Measurements from ENCODE around the gene PSEN2.
A peak's percentile ranks its signal among the peaks of the same experiment; 100 is the strongest.
"Not testable (repeated sequence)": the region's sequence is repeated elsewhere in the genome, so short reads cannot be mapped to it uniquely, and the experiment has no call there.

Gene PSEN2

DNA sequence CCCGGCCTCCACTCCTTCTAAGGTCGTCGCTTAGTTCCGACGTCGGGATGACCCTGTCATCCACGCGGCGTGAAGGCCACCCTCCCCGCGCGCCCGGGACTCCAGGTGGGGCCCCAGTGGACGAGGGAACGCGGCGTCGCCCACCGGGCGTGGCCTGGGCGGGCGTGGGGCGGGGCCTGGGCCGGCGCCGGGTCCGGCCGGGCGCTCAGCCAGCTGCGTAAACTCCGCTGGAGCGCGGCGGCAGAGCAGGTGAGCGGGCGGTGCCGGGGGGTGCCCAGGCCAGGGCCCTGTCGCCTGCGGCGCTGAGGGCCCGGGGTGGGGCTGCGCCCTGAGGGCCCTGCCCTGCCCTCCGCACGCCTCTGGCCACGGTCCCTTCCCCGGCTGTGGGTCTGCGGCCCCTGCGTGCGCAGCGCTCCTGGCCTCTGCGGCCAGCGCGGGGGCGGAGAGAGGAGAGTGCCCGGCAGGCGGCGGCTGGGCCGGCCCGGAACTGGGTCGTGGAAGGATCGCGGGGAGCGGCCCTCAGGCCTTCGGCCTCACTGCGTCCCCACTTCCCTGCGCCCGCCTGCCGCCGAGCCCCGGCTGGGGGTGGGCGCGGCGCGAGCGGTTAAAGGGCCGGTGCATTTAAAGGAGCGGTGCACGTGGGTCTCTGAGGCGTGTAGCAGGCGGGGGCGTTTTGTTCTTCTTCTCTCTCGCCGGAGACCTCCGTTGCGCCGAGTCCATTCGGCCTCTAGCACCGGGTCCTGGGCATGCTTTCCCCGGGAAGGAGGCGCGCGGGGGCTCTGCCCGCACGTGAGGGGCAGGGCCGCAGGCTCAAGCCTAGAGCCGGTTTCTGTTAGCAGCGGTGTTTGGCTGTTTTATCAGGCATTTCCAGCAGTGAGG, at the start of gene PSEN2:
Gene PSEN2, plus strand, starts transcription at position 216 of the 879 bp plus-strand sequence. CDS start 11,292 bp downstream, outside the sequence.
- DNase-seq: peak; percentile 67

DNA sequence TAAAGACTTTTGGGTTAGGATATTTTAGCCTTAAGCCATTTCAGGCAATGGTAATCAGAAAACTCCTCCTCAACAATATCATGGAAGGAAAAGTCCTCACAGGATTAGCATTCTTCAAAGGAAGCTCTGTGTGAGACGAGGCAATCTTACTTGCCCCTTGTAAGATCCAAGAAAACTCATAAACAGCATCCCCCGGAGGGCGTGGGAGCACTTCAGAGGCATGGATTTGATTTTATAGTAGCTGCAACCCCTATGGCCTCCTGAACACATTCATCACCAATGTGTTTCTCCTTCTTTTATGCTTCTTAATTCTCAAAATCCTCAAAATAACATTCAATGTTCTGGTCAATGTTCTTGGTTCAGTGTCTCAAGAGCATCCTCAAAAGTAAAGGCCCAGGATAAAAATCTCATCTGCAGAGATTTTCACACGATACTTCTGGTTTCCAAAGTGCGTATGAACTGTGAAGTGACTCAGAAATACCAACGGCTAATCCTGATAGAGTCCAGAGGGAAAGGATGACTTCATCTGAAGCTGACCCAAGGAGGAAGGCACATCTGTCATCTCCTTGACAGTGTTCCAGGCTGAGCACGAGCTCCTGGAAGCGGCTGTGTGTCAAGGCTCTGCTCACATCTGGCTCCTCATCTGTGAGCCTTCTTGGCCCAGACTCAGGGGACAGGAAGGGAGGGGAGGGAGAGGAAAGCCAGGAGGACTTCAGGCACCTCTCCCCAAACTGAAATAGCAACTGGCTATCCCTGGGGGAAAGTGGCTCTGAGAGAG, 49.3 kb upstream of the PSEN2 start:
- DNase-seq: no peak

DNA sequence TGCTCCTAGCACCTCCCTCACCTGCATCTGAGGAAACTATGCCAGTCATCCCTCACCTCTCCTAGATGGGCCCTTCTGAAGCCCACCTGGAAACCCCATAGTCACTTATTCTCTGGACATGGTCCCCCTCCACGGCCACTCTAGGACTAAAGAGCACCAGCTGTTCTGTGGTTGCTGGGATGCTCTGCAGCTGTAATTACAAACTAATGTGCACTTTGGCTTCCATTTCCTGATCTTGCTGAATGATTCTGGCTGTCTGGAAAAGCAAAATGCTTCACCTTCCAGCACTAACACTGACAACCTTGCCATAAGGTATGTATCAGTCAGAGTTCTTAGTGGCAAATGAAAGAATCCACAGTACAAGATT, 48.7 kb upstream of the PSEN2 start:
- no peak for DNase-seq

DNA sequence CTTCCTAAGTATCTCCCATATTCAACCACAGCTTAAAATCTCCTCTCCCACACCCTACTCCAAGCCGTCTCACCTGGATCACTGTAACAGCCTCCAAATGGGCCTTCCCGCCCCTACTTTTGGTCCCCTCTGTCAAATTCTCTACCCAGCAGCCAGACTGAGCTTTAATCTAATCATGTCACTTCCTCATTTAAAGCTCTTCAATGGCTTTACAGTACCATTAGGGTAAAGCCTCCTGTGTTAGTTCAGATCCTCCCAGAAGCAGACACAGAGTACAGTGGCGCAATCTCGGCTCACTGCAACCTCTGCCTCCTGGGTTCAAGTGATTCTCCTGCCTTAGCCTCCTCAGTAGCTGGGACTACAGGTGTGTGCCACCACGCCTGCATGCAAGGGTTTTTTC, 46.8 kb upstream of the PSEN2 start:
- no peak for DNase-seq

DNA sequence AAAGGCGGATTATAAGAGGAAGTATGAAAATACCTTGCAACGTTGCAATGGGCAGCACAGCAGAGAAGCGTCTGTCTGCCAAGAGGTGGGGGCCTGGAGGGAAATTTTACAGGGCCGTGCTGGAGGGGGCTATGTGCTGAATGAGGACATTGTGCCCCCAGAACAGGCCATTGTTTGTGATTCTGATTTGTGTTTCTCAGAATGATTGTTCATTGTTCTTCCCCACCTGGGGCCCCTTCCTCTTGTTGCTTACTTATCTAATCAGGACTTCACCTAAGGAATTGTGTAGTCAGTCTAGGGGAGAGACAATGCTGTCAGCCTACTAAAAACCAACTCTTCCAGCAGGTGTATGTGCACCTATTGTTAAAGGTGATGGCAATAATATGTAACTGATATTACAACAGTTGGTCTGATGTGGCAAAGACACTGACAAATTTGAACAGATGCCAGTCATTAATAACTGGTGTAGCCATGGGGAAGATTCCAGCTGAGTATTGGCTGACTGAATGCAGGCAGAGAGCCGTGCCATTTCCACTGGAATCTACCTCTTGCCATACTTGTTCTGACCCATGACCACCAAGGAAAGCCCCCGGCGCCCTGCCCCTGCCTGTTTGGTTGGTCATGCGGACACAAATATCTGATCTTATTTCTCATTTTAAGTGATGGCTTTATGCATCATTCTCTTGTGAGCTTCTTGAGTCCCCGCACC, 45.2 kb upstream of the PSEN2 start:
- no peak for DNase-seq

DNA sequence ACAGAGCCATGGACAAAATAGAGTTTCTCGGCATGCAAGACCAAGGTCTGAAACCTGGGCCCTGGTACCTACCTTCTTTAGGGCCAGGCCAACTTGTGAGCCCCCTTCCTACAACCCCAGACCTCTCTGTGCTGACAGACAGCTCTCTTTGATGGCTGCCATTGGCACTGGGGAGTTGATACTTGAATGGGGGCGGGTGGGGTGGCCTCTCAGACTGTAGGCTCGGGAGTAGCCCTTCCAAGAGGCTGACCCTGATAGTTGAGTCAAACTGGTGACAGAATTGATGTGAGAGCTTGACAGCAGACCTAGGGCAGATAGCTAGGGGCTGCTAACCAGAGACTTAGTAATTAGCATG, 44.7 kb upstream of the PSEN2 start:
- no peak for DNase-seq

DNA sequence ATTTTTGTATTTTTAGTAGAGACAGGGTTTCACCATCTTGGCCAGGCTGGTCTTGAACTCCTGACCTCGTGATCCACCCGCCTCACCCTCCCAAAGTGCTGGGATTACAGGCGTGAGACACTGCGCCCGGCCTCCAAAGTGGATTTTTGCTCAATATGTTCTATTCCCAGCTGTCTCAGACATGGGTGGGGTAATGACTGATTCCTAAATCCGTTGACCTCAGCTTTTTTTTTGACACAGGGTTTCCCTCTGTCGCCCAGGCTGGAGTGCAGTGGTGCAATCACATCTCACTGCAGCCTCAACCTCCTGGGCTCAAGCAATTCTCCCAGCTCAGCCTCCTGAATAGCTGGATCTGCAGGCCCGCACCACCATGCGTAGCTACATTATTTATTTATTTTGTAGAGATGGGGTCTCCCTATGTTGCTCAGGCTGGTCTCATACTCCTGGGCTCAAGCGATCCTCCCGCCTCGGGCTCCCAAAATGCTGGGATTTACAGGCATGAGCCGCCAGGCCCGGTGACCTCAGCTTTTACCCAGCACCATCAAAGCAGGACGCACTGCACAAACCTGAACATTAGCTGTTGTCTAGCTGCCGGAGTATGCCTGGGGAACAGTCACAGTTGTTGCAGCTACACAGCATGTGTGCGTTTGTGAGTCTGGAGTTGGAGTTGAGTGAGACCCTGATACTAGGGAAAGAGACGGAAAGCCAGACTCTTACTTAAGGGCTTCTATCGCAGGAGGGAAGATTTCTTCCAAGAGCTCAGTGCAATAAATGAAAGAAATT, 43.7 kb upstream of the PSEN2 start:
- no peak for DNase-seq

DNA sequence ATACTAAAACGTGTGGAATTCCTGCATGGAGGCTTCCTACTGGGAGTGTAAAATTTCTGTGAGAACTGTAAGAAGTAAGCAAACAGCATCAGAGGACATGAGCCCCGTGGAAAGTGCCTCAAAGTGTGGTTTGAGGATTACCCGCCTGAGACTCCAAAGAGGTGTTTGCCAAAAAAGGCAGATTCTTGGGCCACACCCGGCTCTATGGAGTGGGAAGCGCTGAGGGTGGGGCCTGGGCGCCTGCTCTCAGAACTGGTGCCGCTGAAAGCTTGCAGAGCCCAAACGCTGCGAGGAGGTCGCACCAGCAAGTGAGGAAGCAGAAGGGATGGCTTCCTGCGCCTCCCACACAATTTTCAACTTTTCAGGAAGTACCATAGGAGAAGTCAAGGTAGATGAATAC, 43.0 kb upstream of the PSEN2 start:
- DNase-seq: no peak

DNA sequence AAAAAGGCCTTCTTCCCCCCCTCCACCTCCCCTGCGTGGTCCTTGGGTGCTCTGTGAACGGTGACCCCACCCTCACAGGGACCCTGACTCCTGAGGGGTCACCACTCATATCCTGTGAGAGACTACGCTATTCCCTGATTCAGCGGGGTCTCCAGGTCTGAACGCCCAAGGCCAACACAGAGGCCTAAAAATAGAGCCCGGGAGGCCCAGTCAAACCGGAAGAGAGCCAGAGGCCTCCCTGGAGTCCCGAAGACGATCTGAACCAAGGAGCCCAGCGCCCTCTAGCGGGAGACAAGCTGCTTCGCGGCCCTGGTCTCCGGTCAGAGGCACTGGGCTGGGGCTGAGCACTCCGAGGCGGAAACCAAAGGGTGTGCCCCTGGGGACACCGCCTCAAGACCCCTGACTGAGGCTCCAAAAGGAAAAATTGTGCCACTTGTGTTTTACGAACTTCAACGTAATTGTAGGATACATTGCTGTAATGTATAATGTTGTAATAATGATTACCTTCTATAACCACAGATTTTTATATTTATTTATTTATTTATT, 42.4 kb upstream of the PSEN2 start:
- peak; percentile 93 for DNase-seq

DNA sequence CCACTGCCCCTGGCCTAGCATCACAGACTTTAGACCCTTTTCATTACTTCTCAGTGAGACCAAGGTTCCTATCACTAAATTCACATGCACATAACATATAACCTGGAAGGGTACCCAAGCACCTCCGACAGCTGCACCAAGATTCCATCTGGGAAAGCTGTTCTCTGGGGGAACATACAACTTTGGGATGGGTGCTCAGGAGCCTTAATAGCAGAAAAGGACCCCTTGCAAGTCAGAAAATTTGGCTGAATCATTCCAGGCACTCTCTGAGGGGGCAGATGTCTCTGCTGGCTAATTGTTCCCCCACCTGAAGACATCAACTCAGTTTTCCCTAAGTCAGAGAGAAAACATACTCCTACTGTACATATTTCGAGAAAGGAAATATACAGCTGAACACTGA, 41.3 kb upstream of the PSEN2 start:
- no peak for DNase-seq

DNA sequence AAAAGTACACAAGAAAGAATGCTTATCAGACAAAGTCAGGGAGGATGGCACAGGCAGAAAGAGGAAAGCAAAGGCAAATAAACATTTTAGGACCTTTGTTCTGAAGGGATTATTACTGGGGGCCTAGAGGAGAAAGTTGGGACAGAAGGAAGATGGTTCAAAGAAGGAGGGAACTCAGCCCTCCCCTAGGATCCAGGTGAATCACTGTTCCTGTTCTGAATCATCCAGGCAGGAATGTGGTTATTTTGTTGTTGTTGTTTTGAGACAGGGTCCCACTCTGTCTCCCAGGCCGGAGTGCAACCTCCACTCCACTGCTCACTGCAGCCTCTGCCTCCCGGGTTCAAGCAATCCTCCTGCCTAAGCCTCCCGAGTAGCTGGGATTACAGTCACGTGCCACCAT, 38.5 kb upstream of the PSEN2 start:
- no peak for DNase-seq

DNA sequence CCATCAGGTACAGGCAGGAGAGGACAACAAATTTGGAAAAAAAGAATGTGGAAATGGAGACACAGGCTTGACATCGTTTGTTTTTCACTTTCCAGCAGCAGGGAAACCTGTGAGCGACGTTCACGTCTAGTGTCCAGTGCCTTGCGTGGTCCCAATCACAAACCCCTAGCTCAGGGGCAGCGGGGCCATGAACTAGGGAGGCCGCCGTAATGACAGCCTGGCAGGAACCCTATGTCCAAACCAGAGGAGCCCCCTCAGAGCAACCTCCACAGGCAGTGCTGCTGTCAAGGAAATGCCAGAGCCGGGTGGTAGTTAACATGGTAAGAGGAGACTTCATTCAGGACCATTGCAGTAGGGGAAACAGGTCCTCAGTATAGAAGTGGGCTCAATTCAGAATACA, 37.8 kb upstream of the PSEN2 start:
- DNase-seq: no peak

DNA sequence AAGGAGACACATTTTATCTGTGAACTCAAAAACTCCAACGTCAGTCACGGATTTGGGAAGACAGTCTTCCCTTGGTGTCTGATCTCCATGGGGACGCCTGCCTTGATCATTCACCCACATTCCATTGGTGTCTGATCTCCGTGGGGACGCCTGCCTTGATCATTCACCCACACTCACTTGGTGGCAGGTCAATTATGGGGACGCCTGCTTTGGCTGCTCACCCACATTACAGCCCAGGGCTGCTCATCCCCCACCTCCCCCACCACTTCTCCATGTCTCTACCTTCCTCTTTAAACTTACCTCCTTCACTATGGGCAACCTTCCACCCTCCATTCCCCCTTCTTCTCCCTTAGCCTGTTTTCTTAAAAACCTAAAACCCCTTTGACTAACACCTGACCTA, 36.2 kb upstream of the PSEN2 start:
- not testable (repeated sequence) for DNase-seq

DNA sequence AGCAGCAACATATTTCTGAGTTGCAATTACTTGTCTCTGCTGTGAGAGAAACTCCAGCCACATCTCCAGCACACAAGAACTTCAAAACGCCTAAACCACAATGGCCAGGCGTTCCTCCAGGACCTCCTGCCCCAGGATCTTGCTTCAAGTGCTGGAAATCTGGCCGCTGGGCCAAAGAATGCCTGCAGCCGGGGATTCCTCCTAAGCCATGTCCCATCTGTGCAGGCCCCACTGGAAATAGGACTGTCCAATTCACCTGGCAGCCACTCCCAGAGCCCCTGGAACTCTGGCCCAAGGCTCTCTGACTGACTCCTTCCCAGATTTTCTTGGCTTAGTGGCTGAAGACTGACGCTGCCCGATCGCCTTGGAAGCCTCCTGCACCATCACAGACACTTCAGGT, 35.0 kb upstream of the PSEN2 start:
- not testable (repeated sequence) for DNase-seq

DNA sequence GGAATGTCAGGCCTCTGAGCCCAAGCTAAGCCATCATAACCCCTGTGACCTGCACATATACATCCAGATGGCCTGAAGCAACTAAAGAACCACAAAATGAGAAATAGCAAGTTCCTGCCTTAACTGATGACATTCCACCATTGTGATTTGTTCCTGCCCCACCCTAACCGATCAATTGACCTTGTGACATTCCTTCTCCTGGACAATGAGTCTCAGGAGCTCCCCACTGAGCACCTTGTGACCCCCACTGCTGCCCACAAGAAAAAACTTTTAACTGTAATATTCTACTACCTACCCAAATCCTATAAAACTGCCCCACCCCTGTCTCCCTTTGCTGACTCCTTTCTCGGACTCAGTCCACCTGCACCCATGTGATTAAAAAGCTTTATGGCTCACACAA, 32.5 kb upstream of the PSEN2 start:
- not testable (repeated sequence) for DNase-seq

DNA sequence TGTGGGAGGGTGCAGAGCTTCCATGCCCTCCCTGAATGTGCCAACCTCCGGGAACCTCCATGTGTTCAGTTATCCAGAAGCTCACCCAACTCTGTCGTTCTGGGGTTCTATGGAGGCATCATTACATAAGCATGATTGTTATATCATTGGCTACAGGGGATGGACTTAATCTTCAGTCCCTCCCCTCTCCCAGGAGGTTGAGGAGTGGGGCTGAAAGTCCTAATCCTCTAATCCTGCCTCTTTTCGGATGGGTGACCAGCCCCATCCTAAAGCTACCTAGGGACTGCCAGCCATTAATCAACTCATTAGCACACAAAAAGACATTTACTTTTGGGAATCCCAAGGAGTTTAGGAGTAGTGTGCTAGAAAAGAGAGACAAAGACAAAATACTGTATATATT, 32.0 kb upstream of the PSEN2 start:
- no peak for DNase-seq

DNA sequence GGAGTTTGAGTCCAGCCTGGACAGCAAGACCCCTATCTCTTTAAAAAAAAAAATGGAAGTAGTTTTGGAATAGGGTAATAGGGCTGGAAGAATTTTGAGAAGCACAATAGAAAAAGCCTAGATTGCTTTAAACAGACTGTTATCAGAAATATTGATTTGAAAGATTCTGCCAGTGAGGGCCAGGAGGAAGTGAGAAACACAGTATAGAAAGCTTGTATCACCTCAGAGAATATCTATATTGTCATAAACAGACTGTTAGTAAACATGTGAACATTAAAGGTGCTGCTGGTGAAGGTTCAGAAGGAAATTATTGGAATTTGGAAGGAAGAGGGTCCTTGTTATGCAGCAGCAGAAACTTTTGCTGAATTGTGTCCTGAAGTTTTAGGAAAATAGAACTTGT, 24.8 kb upstream of the PSEN2 start:
- no peak for DNase-seq

DNA sequence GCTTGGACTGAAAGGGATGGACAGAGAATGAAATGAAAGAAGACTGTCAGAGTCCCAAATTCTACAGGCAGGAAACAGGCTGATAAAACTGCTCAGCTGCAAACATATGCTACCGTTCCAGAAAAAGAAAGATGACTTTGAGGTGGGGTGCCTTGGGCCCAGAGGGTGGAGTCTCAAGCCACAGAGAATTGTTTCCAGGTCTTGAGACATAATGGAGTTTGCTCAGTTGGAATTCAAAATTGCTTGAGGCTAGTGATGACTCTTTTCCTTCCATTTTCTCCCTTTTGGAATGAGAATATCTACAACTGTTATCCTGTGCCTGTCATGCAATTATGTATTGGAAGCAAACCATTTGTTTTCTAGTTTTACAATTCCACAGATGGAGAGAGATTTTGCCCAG, 23.6 kb upstream of the PSEN2 start:
- DNase-seq: no peak

DNA sequence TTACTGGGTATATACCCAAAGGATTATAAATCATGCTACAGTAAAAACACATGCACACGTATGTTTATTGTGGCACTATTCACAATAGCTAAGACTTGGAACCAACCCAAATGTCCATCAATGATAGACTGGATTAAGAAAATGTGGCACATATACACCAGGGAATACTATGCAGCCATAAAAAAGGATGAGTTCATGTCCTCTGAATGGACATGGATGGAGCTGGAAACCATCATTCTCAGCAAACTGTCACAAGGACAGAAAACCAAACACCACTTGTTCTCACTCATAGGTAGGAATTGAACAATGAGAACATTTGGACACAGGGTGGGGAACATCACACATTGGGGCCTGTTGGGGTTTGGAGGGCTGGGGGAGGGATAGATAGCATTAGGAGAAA, 15.9 kb upstream of the PSEN2 start:
- not testable (repeated sequence) for DNase-seq

DNA sequence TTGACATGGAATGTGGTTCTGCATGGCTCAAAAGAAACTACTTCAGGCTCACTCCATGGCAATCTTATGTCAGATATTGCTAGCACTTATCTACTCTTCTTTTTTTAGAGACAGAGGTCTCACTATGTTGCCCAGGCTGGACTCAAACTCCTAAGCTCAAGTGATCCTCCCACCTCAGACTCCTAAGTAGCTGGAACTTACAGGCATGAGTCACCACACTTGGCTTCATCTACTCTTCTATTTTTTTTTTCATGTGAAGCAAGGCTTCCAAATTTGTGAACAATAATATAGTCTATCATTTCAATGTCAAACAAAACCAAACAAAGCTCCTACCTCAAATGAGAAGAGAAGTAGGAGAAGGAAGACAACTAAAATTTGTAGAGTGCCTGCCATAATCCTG, 7.5 kb upstream of the PSEN2 start:
- no peak for DNase-seq

DNA sequence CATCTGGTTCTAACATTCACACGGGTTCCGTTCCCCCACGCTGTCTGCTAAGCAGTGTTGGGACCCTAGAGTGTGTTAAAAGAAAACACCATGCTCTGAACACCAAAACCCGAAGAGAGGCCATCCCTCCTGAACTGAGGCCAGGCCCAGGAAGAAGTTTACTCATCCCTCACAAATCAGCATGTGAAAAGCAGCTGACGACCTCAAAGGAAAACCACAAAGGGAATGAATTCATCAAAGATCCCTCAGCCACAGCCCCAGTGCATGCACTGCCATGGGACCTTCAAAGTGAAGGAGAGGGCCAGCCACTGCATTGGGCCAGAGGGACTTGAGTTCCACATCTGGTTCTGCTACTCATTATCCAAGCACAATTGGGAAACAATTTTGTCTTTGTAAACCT, 7.0 kb upstream of the PSEN2 start:
- DNase-seq: no peak

DNA sequence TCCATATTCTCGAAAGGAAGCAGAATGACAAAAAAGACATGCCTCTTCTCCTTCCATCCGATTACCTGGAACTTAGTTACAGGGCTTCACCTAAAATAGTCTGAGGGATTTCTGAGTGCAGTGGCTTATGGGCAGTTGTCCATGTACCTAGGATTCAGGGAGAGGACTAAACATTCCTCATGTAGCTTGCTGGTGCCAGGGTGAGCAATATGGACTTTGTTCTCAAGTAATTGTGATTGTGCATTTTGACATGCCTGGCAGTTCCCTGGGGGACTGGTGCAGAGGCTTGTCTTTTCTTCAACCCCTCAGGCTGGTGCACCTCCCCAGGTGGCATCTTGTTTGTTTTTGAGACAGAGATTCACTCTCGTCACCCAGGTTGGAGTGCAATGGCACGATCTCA, 6.1 kb upstream of the PSEN2 start:
- no peak for DNase-seq

DNA sequence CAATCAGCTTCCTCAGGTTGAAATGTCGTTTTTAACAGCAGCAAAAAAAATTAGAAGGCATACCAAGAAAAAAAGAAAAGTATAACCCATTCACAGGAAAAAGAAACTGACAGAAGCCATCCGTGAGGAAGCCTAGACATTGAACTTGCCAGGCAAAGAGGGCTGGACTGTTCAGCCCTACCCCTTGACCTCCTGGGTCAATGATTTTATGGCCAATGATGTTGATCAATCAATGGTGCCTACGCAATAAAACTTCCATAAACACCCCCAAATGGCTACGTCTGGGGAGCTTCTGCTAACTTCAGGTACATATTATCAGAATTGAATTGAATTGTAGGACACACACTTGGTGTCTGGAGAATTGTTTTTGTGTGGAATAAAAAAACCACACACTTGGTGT, 4.8 kb upstream of the PSEN2 start:
- DNase-seq: no peak
